ENCODE data around the gene NOTCH4. TPM values are rescaled to one million over a fixed set of nuclear protein-coding genes. Genes with fewer than 3 reads are reported as not detected.
"Not testable (repeated sequence)": the region's sequence is repeated elsewhere in the genome, so short reads cannot be mapped to it uniquely, and the experiment has no call there.

NOTCH4 gene
- total RNA-seq, 2 donors from 2014 or later, result 2.9 to 3.7 TPM

DNA sequence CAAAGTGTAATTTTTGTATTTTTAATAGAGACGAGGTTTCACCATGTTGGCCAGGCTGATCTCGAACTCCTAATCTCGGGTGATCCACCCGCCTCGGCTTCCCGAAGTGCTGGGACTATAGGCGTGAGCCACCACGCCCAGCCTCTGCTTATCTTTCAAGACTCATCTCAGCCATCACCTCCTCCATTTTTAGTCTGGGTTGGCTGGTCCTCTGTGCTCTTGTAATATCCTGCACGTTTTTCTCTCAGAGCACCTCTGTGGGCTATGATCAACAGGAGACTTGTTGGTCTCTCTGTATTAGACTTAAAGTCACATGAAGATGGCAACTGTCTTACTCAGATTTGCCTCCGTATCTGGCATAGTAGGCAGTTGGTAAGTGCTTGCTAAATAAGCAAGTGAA is 7.6 kb downstream of the NOTCH4 start:
- DNase-seq, result no peak
- Histone ChIP-seq H3K9me3 (no peaks in the 10 kb centered on the region), H3K4me1 (no peaks in the 10 kb centered on the region), H3K27me3 (no peaks in the 10 kb centered on the region), H3K36me3 (no peaks in the 10 kb centered on the region), H3K27ac (no peak overlapping the region), H3K9ac (ENCODE audit: low read depth in 2 of 2, low read length in 2 of 2) (no peak overlapping the region), H3K4me3 (no peak overlapping the region)
- no peak for TF ChIP-seq CTCF (IDR thresholded peaks at IDR 0.05)
- intact Hi-C loops (cut with DNase I), result no loop called here

- no peak overlapping the region for H3K9ac ChIP-seq (ENCODE audit: low read depth in 2 of 2, low read length in 2 of 2)
- no peak for DNase-seq
- no peaks in the 10 kb centered on the region for H3K36me3 ChIP-seq
- no peak overlapping the region for H3K4me3 ChIP-seq
- no peaks in the 10 kb centered on the region for H3K27me3 ChIP-seq
- no peaks in the 10 kb centered on the region for H3K9me3 ChIP-seq
- intact Hi-C loops (cut with DNase I), result no loop called here
- no peaks in the 10 kb centered on the region for H3K4me1 ChIP-seq
- no peak for TF ChIP-seq CTCF (IDR thresholded peaks at IDR 0.05)
- no peak overlapping the region for H3K27ac ChIP-seq
These were observed 8.2 kb downstream of the NOTCH4 start for GRCh38 chr6:32215617-32216016.

- no peaks in the 10 kb centered on the region for H3K27me3 ChIP-seq
These were observed 9.7 kb downstream of the NOTCH4 start for GRCh38 chr6:32214126-32214525.

DNA sequence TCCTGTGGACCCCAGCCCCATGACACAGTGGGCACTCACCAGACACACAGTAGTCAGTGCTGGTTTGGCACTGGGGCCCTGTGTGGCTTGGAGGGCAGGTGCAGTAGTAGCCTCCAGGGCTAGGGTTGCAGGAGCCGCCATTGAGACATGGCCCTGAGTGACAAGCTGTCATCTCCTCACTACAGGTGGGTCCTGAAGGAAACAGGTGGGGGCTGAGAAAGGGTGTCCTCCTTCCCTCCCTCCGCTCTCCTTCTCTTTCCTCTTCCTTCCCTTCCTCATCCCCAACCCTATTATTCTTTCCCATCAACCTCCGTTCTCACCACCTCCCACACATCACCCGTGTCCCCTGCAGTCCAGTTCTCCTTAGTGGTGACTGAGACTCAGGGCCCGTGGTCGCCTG is 10.2 kb downstream of the NOTCH4 start:
- Histone ChIP-seq H3K9me3 (no peaks in the 10 kb centered on the region), H3K36me3 (no peaks in the 10 kb centered on the region), H3K4me3 (no peak overlapping the region), H3K27ac (no peak overlapping the region), H3K27me3 (no peaks in the 10 kb centered on the region), H3K4me1 (no peaks in the 10 kb centered on the region), H3K9ac (ENCODE audit: low read depth in 2 of 2, low read length in 2 of 2) (no peak overlapping the region)
- intact Hi-C loops (cut with DNase I), result no loop called here
- DNase-seq, result no peak
- no peak for TF ChIP-seq CTCF (IDR thresholded peaks at IDR 0.05)

More at GRCh38 chr6:32214126-32214525, 9.7 kb downstream of the NOTCH4 start:
- Histone ChIP-seq H3K4me3 (no peak overlapping the region), H3K4me1 (no peaks in the 10 kb centered on the region), H3K9ac (ENCODE audit: low read depth in 2 of 2, low read length in 2 of 2) (no peak overlapping the region), H3K9me3 (no peaks in the 10 kb centered on the region), H3K36me3 (no peaks in the 10 kb centered on the region), H3K27ac (no peak overlapping the region)
- TF ChIP-seq CTCF (IDR thresholded peaks at IDR 0.05), result no peak
- DNase-seq, result no peak
- intact Hi-C loops (cut with DNase I), result no loop called here

DNA sequence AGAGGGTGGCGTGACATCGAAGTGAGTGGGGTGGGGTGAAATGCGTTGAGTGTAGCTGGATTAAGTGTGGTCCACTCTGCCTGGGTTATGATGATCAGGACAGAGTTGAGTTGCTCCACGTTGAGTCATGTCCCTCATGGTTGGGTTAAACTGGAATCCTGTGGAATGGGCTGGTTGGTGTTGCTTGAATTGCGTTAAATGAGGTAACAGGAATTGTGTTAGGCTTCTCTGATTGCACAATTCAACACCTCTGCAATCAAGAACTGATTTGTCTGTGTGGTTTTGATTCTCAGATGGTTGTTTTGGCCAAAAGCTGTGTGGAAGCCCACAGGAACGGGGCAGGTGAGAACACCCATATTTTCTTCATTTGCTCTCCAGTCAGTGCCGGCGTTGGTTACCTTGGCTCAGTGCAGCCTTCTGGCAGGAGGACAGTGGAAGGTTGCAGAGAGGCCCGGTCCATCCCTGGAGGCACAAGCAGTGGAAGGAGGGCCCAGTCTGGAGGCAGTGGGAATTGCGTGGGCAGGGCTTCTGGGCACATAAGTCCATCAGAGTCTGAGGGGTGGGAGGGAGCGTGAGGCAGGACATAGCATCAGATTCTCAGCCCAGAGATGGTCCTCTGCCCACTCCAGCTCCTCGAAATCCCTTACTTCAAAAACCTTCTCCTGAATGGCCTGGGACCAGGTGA is 11.6 kb downstream of the NOTCH4 start:
- no peaks in the 10 kb centered on the region for H3K9me3 ChIP-seq
- no peak overlapping the region for H3K9ac ChIP-seq (ENCODE audit: low read depth in 2 of 2, low read length in 2 of 2)
- no peaks in the 10 kb centered on the region for H3K36me3 ChIP-seq
- no peak for TF ChIP-seq CTCF (IDR thresholded peaks at IDR 0.05)
- no peak for DNase-seq
- H3K27me3 ChIP-seq, result no peaks in the 10 kb centered on the region
- intact Hi-C loops (cut with DNase I), result no loop called here
- H3K4me3 ChIP-seq, result no peak overlapping the region
- no peak overlapping the region for H3K27ac ChIP-seq
- H3K4me1 ChIP-seq, result no peaks in the 10 kb centered on the region

DNA sequence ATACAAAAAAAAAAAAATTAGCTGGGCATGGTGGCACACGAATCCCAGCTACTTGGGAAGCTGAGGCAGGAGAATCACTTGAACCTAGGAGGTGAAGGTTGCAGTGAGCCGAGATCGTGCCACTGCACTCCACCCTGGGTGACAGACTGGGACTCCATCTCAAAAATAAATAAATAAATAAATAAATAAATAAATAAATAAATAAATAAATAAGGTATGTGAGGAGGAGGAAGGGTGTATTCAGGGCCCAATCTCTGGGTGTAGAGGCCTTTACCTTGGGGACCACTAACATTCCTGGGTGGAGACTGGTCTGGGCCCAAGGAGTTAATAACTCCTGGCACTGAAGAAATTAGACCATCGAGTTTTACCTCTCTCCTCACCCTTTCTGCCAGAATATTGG is 12.4 kb downstream of the NOTCH4 start:
- H3K9me3 ChIP-seq; H3K27me3 ChIP-seq; H3K9ac ChIP-seq (ENCODE audit: low read depth in 2 of 2, low read length in 2 of 2); H3K27ac ChIP-seq; H3K4me1 ChIP-seq; H3K4me3 ChIP-seq; H3K36me3 ChIP-seq; DNase-seq; intact Hi-C loops (cut with DNase I): not testable (repeated sequence)
